Activated naive CD8-positive, alpha-beta T cell treated with anti-CD3 and anti-CD28 coated beads for 36 hours (primary cell): ENCODE results near the gene EMX2. TPM values are rescaled to one million over a fixed set of nuclear protein-coding genes. Genes with fewer than 3 reads are reported as not detected.

Experiments
- DNase-seq: peaks from one replicate; pipeline ENCODE4 v3.0.0; 2021
- H3K27ac Mint-ChIP-seq: one replicate; pipeline ENCODE4 v1.8.0; 2022; ENCODE audit warnings: mild to moderate bottlenecking, moderate library complexity, mixed read lengths
- H3K27me3 Mint-ChIP-seq: one replicate; pipeline ENCODE4 v1.8.0; 2022; ENCODE audit warnings: mild to moderate bottlenecking, mixed read lengths
- H3K36me3 Mint-ChIP-seq: one replicate; pipeline ENCODE4 v1.8.0; 2021; ENCODE audit warnings: mild to moderate bottlenecking, mixed read lengths
- H3K4me1 Mint-ChIP-seq: one replicate; pipeline ENCODE4 v1.8.0; 2021; ENCODE audit warnings: mixed read lengths
- H3K4me3 Mint-ChIP-seq: one replicate; pipeline ENCODE4 v1.8.0; 2022; ENCODE audit warnings: mild to moderate bottlenecking, moderate library complexity, mixed read lengths
- H3K9me3 Mint-ChIP-seq: one replicate; pipeline ENCODE4 v1.8.0; 2022; ENCODE audit warnings: mixed read lengths
- total RNA-seq, 2 experiments: library from RNA; stranded (reverse); gene quantifications; one replicate each; pipeline ENCODE4 v1.2.3, GENCODE V29; 2021

Gene EMX2
- total RNA-seq, 2 experiments from 2014 or later = not detected

DNA sequence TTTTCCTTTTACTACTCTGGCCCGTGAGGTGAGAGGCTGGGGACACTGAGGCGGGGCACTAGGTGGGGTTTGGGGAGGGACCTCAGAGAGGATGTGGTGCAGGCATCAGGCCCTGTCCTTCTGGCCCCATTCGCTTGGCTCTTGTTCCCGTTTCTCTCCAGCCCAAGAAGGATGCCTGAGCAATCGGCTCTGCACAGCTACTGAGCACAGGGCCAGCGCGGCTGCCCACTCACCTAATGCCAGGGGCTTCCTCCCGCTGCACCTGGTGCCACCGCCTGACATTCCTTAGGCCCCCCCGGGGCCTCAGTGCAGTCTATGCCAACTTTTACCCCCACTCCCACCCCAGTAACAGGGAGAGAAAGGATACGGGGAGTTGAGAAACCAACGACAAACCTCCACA lies 12.5 kb downstream of the EMX2 start:
- H3K4me1 Mint-ChIP-seq = peaks cover 10% of the 10 kb centered on the region
- peaks cover 2% of the 10 kb centered on the region for H3K36me3 Mint-ChIP-seq
- H3K27me3 Mint-ChIP-seq = peaks cover 63% of the 10 kb centered on the region
- no peak overlapping the region for H3K4me3 Mint-ChIP-seq
- no peaks in the 10 kb centered on the region for H3K9me3 Mint-ChIP-seq
- H3K27ac Mint-ChIP-seq = no peak overlapping the region
- DNase-seq = no peak

GRCh38 chr10:117555863-117556262 lies 13.3 kb downstream of the EMX2 start:
- peaks cover 56% of the 10 kb centered on the region for H3K27me3 Mint-ChIP-seq
- DNase-seq = no peak
- H3K9me3 Mint-ChIP-seq = no peaks in the 10 kb centered on the region
- H3K4me3 Mint-ChIP-seq = no peak overlapping the region
- H3K36me3 Mint-ChIP-seq = peaks cover 2% of the 10 kb centered on the region
- H3K4me1 Mint-ChIP-seq = peaks cover 10% of the 10 kb centered on the region
- no peak overlapping the region for H3K27ac Mint-ChIP-seq

GRCh38 chr10:117556356-117556755 lies 13.8 kb downstream of the EMX2 start:
- Mint-ChIP-seq H3K36me3 (peaks cover 2% of the 10 kb centered on the region), H3K27me3 (peaks cover 54% of the 10 kb centered on the region), H3K9me3 (no peaks in the 10 kb centered on the region), H3K4me1 (peaks cover 10% of the 10 kb centered on the region), H3K27ac (no peak overlapping the region), H3K4me3 (no peak overlapping the region)
- no peak for DNase-seq

DNA sequence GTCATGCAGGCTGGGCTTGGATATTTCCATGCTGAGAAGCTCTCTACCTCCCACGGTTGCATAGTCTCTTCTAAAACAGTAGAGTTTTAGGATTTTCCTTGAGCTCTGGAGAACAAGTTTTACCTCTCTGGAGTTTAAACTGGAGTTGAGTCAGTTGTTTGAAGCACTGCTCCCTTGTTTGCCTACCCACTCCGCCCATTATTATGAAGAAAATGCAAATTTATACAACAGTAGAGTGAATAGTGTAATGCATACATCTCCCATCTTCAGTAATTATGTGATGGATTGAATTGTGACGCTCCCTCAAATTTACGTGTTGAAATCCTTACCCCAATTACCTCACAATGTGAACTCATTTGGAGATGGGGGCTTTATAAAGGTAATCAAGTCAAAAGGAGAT lies 17.2 kb downstream of the EMX2 start:
- H3K36me3 Mint-ChIP-seq = no peaks in the 10 kb centered on the region
- no peaks in the 10 kb centered on the region for H3K9me3 Mint-ChIP-seq
- no peak overlapping the region for H3K27ac Mint-ChIP-seq
- no peaks in the 10 kb centered on the region for H3K4me1 Mint-ChIP-seq
- DNase-seq = no peak
- no peak overlapping the region for H3K4me3 Mint-ChIP-seq
- peaks cover 25% of the 10 kb centered on the region for H3K27me3 Mint-ChIP-seq

- peaks cover 20% of the 10 kb centered on the region for H3K27me3 Mint-ChIP-seq
- no peak overlapping the region for H3K4me3 Mint-ChIP-seq
- no peaks in the 10 kb centered on the region for H3K4me1 Mint-ChIP-seq
- H3K9me3 Mint-ChIP-seq = no peaks in the 10 kb centered on the region
- no peaks in the 10 kb centered on the region for H3K36me3 Mint-ChIP-seq
- H3K27ac Mint-ChIP-seq = no peak overlapping the region
- DNase-seq = no peak
Measured at GRCh38 chr10:117560942-117561341, 18.4 kb downstream of the EMX2 start.

GRCh38 chr10:117562220-117562619 lies 19.7 kb downstream of the EMX2 start:
- peaks cover 19% of the 10 kb centered on the region for H3K27me3 Mint-ChIP-seq
- no peaks in the 10 kb centered on the region for H3K9me3 Mint-ChIP-seq
- H3K4me3 Mint-ChIP-seq = no peak overlapping the region
- H3K36me3 Mint-ChIP-seq = no peaks in the 10 kb centered on the region
- DNase-seq = no peak
- H3K27ac Mint-ChIP-seq = no peak overlapping the region
- no peaks in the 10 kb centered on the region for H3K4me1 Mint-ChIP-seq

GRCh38 chr10:117562896-117563737 lies 20.6 kb downstream of the EMX2 start:
- Mint-ChIP-seq H3K4me3 (no peak overlapping the region), H3K27me3 (peaks cover 19% of the 10 kb centered on the region), H3K36me3 (no peaks in the 10 kb centered on the region), H3K27ac (no peak overlapping the region), H3K9me3 (no peaks in the 10 kb centered on the region), H3K4me1 (no peaks in the 10 kb centered on the region)
- no peak for DNase-seq

GRCh38 chr10:117563780-117564179 lies 21.2 kb downstream of the EMX2 start:
- Mint-ChIP-seq H3K27ac (no peak overlapping the region), H3K27me3 (peaks cover 23% of the 10 kb centered on the region), H3K36me3 (no peaks in the 10 kb centered on the region), H3K4me1 (no peaks in the 10 kb centered on the region), H3K4me3 (no peak overlapping the region), H3K9me3 (no peaks in the 10 kb centered on the region)
- DNase-seq = no peak

GRCh38 chr10:117565068-117565467 lies 22.5 kb downstream of the EMX2 start:
- H3K27ac Mint-ChIP-seq = no peak overlapping the region
- H3K4me3 Mint-ChIP-seq = no peak overlapping the region

DNA sequence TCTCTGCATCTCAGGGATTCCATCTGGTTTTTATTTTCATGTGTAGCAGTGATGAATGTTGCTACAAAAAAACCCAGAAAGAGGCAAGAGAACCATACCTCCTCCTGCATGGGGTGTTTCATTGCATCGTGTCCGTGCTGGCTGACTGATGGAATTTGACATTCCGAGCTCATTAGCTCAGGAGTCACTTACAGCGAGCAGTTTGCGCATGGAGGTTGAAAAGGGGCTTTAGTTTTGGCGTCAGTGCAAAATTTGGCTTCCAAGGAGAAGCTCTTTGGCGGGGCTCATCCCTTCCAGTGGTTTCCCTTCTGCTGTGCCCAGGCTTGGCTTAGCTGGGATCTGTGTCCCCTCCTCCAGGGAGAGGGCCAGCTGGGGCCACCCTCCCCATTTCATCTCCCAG lies 25.8 kb downstream of the EMX2 start:
- H3K4me1 Mint-ChIP-seq = no peaks in the 10 kb centered on the region
- no peaks in the 10 kb centered on the region for H3K9me3 Mint-ChIP-seq
- DNase-seq = no peak
- no peak overlapping the region for H3K27ac Mint-ChIP-seq
- peaks cover 47% of the 10 kb centered on the region for H3K27me3 Mint-ChIP-seq
- H3K4me3 Mint-ChIP-seq = no peak overlapping the region
- H3K36me3 Mint-ChIP-seq = no peaks in the 10 kb centered on the region

More at GRCh38 chr10:117565068-117565467, 22.5 kb downstream of the EMX2 start:
- no peaks in the 10 kb centered on the region for H3K4me1 Mint-ChIP-seq
- H3K9me3 Mint-ChIP-seq = no peaks in the 10 kb centered on the region
- DNase-seq = no peak
- H3K36me3 Mint-ChIP-seq = no peaks in the 10 kb centered on the region
- H3K27me3 Mint-ChIP-seq = peaks cover 32% of the 10 kb centered on the region

DNA sequence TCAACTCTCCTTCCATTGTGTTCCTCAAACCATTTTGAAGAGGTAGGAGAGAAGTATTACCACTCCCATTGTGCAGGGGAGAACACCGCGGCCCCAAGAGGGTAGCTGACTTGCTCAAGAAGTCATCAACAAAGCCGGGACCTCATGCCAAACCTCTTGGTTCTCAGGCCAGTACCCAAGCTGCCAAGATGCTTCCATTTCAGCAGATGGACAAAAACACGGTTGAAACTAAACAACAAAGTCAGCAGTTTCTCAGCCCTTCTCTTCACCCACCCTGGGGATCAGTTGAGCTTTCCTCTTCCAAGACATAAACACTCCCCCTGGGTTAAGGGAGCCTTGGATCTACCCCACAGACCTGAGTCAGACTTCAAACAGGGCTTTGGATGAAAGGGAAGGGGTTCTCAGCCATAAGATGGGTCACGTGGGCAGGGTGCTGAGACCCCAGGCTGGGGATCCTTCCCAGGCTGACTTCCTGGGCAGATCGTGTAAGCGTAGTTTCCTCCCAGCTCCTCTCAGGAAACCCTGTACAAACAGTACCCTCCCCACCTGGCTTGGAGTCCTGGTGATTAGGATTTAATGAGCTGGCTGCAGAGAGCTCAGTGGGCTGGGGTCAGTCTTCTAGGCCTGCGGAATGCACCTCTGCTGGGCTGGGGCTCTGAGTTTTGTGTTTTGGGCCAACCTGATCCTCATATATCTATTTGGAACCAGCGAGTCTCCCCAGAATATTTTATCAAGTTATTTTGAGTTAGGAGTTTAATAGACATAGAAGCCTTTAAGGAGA lies 27.3 kb downstream of the EMX2 start:
- H3K4me1 Mint-ChIP-seq = no peaks in the 10 kb centered on the region
- no peak overlapping the region for H3K4me3 Mint-ChIP-seq
- H3K9me3 Mint-ChIP-seq = no peaks in the 10 kb centered on the region
- peaks cover 47% of the 10 kb centered on the region for H3K27me3 Mint-ChIP-seq
- H3K36me3 Mint-ChIP-seq = no peaks in the 10 kb centered on the region
- DNase-seq = no peak
- no peak overlapping the region for H3K27ac Mint-ChIP-seq

DNA sequence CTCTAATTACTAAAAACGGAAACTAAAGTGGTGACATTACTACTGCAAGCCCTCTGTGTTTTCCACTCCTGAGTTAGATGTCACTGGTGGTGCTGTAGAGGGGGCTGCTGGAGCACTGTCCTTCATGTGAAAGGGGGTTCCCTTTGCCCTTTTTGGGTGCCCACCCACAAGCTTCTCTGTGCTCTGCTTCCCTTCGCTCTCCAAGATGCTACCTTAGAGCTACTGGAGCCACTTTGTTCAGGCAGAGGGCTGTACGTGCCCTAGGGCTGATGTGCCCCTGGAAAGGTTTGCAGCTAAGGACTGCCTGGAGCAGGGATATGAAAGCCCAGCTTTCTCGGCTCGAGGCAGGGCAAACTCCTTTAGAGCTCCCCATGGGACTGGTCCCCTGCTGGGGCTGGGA lies 28.3 kb downstream of the EMX2 start:
- no peak overlapping the region for H3K4me3 Mint-ChIP-seq
- peaks cover 41% of the 10 kb centered on the region for H3K27me3 Mint-ChIP-seq
- no peaks in the 10 kb centered on the region for H3K9me3 Mint-ChIP-seq
- no peaks in the 10 kb centered on the region for H3K4me1 Mint-ChIP-seq
- no peaks in the 10 kb centered on the region for H3K36me3 Mint-ChIP-seq
- H3K27ac Mint-ChIP-seq = no peak overlapping the region
- DNase-seq = no peak

GRCh38 chr10:117574498-117575146 lies 32.1 kb downstream of the EMX2 start:
- Mint-ChIP-seq H3K4me3 (no peak overlapping the region), H3K27ac (no peak overlapping the region), H3K36me3 (no peaks in the 10 kb centered on the region), H3K27me3 (peaks cover 40% of the 10 kb centered on the region), H3K9me3 (no peaks in the 10 kb centered on the region), H3K4me1 (no peaks in the 10 kb centered on the region)
- DNase-seq = no peak

DNA sequence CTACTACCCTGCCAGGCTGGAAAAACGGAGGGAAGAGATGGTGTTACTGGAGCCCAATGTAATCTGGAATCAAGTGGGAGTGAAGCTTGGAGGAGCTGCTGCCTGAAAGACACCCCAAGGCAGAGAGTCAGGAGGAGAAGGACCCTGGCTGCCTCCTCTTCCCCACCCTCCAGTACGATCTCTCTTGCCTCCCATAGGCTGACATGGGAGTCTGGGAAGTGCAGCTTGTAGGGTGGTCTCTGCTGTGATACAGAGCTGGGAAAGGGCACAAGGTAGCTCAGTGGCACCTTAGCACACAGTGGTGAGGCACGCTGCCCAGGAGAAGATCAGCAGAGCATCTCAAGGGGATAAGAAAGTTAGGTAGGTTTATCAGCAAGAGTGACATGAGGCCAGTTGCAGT lies 35.9 kb downstream of the EMX2 start:
- no peaks in the 10 kb centered on the region for H3K9me3 Mint-ChIP-seq
- peaks cover 26% of the 10 kb centered on the region for H3K27me3 Mint-ChIP-seq
- H3K36me3 Mint-ChIP-seq = no peaks in the 10 kb centered on the region
- DNase-seq = no peak
- no peak overlapping the region for H3K4me3 Mint-ChIP-seq
- H3K4me1 Mint-ChIP-seq = no peaks in the 10 kb centered on the region
- no peak overlapping the region for H3K27ac Mint-ChIP-seq

GRCh38 chr10:117578999-117579590 lies 36.5 kb downstream of the EMX2 start:
- no peak for DNase-seq
- H3K27me3 Mint-ChIP-seq = peaks cover 26% of the 10 kb centered on the region
- H3K27ac Mint-ChIP-seq = no peak overlapping the region

More at GRCh38 chr10:117578999-117579590, 36.5 kb downstream of the EMX2 start:
- H3K9me3 Mint-ChIP-seq = no peaks in the 10 kb centered on the region
- H3K36me3 Mint-ChIP-seq = no peaks in the 10 kb centered on the region
- H3K4me1 Mint-ChIP-seq = no peaks in the 10 kb centered on the region
- no peak overlapping the region for H3K4me3 Mint-ChIP-seq
